ENCODE measurements around the gene ANKRD33B. TPM values are rescaled to one million over a fixed set of nuclear protein-coding genes. Genes with fewer than 3 reads are reported as not detected.
A peak's percentile ranks its signal among the peaks of the same experiment; 100 is the strongest.

ANKRD33B gene
- total and polyA plus RNA-seq, 7 experiments from 2014 or later, result 0.20 to 10.1 (median 0.75) TPM; not detected in 1

- no peaks in the 10 kb centered on the region for H3K9me3 ChIP-seq (ENCODE audit: control insufficient read depth in 2 of 3, low read length in 3 of 3)
- H3K36me3 ChIP-seq (ENCODE audit: control insufficient read depth in 2 of 3, insufficient read depth in 3 of 3, low read length in 3 of 3), result no peaks in the 10 kb centered on the region
- Mint-ChIP-seq H3K27ac (no peak overlapping the region), H3K9me3 (no peaks in the 10 kb centered on the region), H3K27me3 (peaks cover 0 to 69% (median 11%) of the 10 kb centered on the region in 5 donors), H3K36me3 (no peaks in the 10 kb centered on the region), H3K4me1 (peaks cover 0 to 24% (median 14%) of the 10 kb centered on the region in 7 donors), H3K4me3 (no peak overlapping the region)
- intact Hi-C loops (cut with micrococcal nuclease), result no loop called here
- DNase-seq (no peak), ATAC-seq (no peak)
- no peak overlapping the region for H3K27ac ChIP-seq (ENCODE audit: low read depth, low read length)
- H3K27me3 ChIP-seq (ENCODE audit: control insufficient read depth in 2 of 2, insufficient read depth in 2 of 2, low read length in 2 of 2), result no peaks in the 10 kb centered on the region
- H3K4me1 ChIP-seq (ENCODE audit: control insufficient read depth in 2 of 2, insufficient read depth in 2 of 2, low read length in 2 of 2), result no peaks in the 10 kb centered on the region
- POLR2A ChIA-PET, result no interaction called here
- no peak overlapping the region for H3K4me3 ChIP-seq (ENCODE audit: low read length)
- CTCF ChIA-PET, result interaction anchor here (0.6 kb wide), 1 partner anchor 290 kb away, joined by 3 read pairs; no protein-coding TSS in a partner anchor
These were observed 7.5 kb upstream of the ANKRD33B start for GRCh38 chr5:10556289-10556807.

DNA sequence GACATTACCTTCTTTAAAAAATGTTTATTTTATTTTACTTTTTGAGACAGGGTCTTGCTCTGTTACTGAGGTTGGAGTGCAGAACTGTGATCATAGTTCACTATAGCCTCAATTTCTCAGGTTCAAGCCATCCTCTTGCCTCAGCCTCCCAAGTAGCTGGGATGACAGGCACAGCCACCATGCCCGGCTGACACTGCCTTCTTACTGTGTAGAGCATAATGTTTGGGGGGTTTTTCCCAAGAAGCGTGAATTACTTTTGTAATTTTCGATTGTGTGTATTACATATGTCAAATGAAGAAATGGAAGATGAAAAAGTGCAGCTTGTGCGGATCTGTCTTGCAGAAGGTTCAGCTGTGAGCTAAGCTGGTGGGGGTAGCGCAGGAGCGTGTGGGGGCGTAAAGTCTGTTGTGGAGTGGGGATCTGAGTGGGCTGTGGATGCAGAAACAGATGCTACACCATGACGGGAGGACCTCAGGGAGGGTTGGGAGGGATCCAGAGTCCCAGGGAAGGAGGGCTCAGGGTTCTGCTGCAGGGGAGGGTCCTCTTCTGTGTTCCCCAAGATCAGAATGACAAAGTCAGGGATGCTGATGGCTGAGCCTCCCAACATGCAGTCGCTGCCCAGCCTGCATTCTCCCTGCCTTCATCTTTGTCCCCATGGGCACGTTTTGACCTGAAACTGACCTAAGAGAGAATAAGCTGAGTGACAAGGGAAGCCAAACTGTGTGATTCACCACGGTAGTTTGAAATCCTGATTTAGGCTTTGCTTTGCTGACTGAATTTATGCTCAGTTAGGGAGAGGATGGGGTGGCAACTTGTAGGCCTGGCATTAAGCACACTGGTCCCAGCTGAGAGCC, 6.8 kb upstream of the ANKRD33B start:
- H3K27me3 ChIP-seq (ENCODE audit: control insufficient read depth in 2 of 2, insufficient read depth in 2 of 2, low read length in 2 of 2), result no peaks in the 10 kb centered on the region
- POLR2A ChIA-PET, result no interaction called here
- intact Hi-C loops (cut with micrococcal nuclease), result no loop called here
- no peak for DNase-seq
- H3K4me1 ChIP-seq (ENCODE audit: control insufficient read depth in 2 of 2, insufficient read depth in 2 of 2, low read length in 2 of 2), result no peaks in the 10 kb centered on the region
- H3K4me3 ChIP-seq (ENCODE audit: low read length), result no peak overlapping the region
- Mint-ChIP-seq H3K9me3 (no peaks in the 10 kb centered on the region), H3K4me1 (peaks cover 0 to 23% (median 17%) of the 10 kb centered on the region in 7 donors), H3K27me3 (peaks cover 0 to 72% (median 11%) of the 10 kb centered on the region in 5 donors), H3K36me3 (no peaks in the 10 kb centered on the region), H3K27ac (no peak overlapping the region), H3K4me3 (no peak overlapping the region)
- CTCF ChIA-PET, result no interaction called here
- ATAC-seq, result no peak
- no peak overlapping the region for H3K27ac ChIP-seq (ENCODE audit: low read depth, low read length)
- no peaks in the 10 kb centered on the region for H3K36me3 ChIP-seq (ENCODE audit: control insufficient read depth in 2 of 3, insufficient read depth in 3 of 3, low read length in 3 of 3)
- no peaks in the 10 kb centered on the region for H3K9me3 ChIP-seq (ENCODE audit: control insufficient read depth in 2 of 3, low read length in 3 of 3)

DNA sequence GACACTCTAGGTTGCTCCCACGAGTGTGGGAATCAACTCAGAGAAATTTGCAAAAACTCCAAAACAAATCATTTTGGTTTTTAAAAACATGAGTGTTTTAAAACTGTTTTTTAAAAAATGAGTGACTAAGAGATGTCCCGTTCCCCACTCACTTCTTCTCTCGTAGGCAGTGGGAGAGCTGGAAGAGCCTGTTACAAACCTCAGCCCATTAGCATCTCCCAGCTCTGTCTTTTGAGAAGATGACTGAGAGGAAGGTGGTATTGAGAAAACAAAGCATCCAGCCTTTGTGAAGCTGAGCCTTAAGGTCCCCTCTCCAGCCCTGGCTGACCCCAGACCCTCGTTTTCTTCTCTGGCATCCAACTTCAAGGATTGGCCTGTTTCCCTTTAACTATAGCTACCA, 4.7 kb upstream of the ANKRD33B start:
- Histone ChIP-seq H3K36me3 (ENCODE audit: control insufficient read depth in 2 of 3, insufficient read depth in 3 of 3, low read length in 3 of 3) (no peaks in the 10 kb centered on the region), H3K4me1 (ENCODE audit: control insufficient read depth in 2 of 2, insufficient read depth in 2 of 2, low read length in 2 of 2) (peaks cover 0 to 5% of the 10 kb centered on the region in 2 donors), H3K27me3 (ENCODE audit: control insufficient read depth in 2 of 2, insufficient read depth in 2 of 2, low read length in 2 of 2) (no peaks in the 10 kb centered on the region), H3K27ac (ENCODE audit: low read depth, low read length) (no peak overlapping the region), H3K4me3 (ENCODE audit: low read length) (no peak overlapping the region), H3K9me3 (ENCODE audit: control insufficient read depth in 2 of 3, low read length in 3 of 3) (no peaks in the 10 kb centered on the region)
- POLR2A ChIA-PET, result no interaction called here
- H3K9me3 Mint-ChIP-seq, result no peaks in the 10 kb centered on the region
- H3K27ac Mint-ChIP-seq, result no peak overlapping the region
- no peak for ATAC-seq
- DNase-seq, result no peak
- CTCF ChIA-PET, result no interaction called here
- H3K36me3 Mint-ChIP-seq, result no peaks in the 10 kb centered on the region
- peaks cover 0 to 10% (median 6%) of the 10 kb centered on the region in 7 donors for H3K4me1 Mint-ChIP-seq
- peaks cover 0 to 68% (median 11%) of the 10 kb centered on the region in 5 donors for H3K27me3 Mint-ChIP-seq
- intact Hi-C loops (cut with micrococcal nuclease), result no loop called here
- no peak overlapping the region for H3K4me3 Mint-ChIP-seq

DNA sequence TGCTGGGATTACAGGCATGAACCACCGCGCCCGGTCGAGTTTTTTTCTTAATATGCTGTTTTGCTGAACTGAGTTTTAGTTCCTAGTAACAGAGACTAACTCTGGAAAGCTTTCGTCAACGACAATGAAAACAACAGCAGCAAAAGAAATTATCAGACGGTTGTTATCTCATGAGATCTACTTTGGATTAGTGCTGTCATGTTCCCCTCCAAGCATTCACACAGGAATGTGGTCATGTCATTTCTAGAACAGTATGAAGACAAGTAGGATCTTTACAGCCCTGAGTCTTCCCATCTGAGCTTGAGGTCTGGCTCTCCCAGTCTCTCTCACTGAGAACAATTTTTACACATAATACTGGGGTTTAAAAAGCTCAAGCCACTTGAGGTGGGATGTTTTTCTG, 4.0 kb upstream of the ANKRD33B start:
- Histone ChIP-seq H3K27ac (ENCODE audit: low read depth, low read length) (no peak overlapping the region), H3K36me3 (ENCODE audit: control insufficient read depth in 2 of 3, insufficient read depth in 3 of 3, low read length in 3 of 3) (no peaks in the 10 kb centered on the region), H3K4me1 (ENCODE audit: control insufficient read depth in 2 of 2, insufficient read depth in 2 of 2, low read length in 2 of 2) (peaks cover 0 to 5% of the 10 kb centered on the region in 2 donors), H3K27me3 (ENCODE audit: control insufficient read depth in 2 of 2, insufficient read depth in 2 of 2, low read length in 2 of 2) (no peaks in the 10 kb centered on the region), H3K4me3 (ENCODE audit: low read length) (no peak overlapping the region), H3K9me3 (ENCODE audit: control insufficient read depth in 2 of 3, low read length in 3 of 3) (no peaks in the 10 kb centered on the region)
- ATAC-seq (no peak), DNase-seq (no peak)
- POLR2A ChIA-PET, result interaction anchor here (0.6 kb wide), 1 partner anchor 255 kb away, joined by 3 read pairs; no protein-coding TSS in a partner anchor
- Mint-ChIP-seq H3K36me3 (no peaks in the 10 kb centered on the region), H3K9me3 (no peaks in the 10 kb centered on the region), H3K4me1 (peaks cover 0 to 10% (median 6%) of the 10 kb centered on the region in 7 donors), H3K27me3 (peaks cover 0 to 64% (median 8%) of the 10 kb centered on the region in 5 donors), H3K4me3 (no peak overlapping the region), H3K27ac (no peak overlapping the region)
- CTCF ChIA-PET, result no interaction called here
- intact Hi-C loops (cut with micrococcal nuclease), result loop anchor here (5.0 to 10.0 kb wide), 5 partner anchors 37 to 1015 kb away; partner anchors contain the start of genes MARCHF6 (in 1 of the 2), ROPN1L (in 1 of the 2) and SEMA5A (in 1 of the 2)

- ATAC-seq, result no peak
- Mint-ChIP-seq H3K4me1 (peaks cover 6 to 26% (median 16%) of the 10 kb centered on the region in 7 donors), H3K4me3 (peak overlapping the region; percentile 37 to 95 (median 63)), H3K27ac (no peak overlapping the region), H3K36me3 (no peaks in the 10 kb centered on the region), H3K9me3 (no peaks in the 10 kb centered on the region), H3K27me3 (peaks cover 0 to 45% (median 0%) of the 10 kb centered on the region in 5 donors)
- Histone ChIP-seq H3K27ac (ENCODE audit: low read depth, low read length) (no peak overlapping the region), H3K9me3 (ENCODE audit: control insufficient read depth in 2 of 3, low read length in 3 of 3) (no peaks in the 10 kb centered on the region), H3K4me3 (ENCODE audit: low read length) (no peak overlapping the region), H3K4me1 (ENCODE audit: control insufficient read depth in 2 of 2, insufficient read depth in 2 of 2, low read length in 2 of 2) (peaks cover 0 to 13% of the 10 kb centered on the region in 2 donors), H3K27me3 (ENCODE audit: control insufficient read depth in 2 of 2, insufficient read depth in 2 of 2, low read length in 2 of 2) (no peaks in the 10 kb centered on the region), H3K36me3 (ENCODE audit: control insufficient read depth in 2 of 3, insufficient read depth in 3 of 3, low read length in 3 of 3) (no peaks in the 10 kb centered on the region)
- CTCF ChIA-PET, result no interaction called here
- intact Hi-C loops (cut with micrococcal nuclease), result loop anchor here (5.0 to 10.0 kb wide), 5 partner anchors 35 to 1018 kb away; partner anchors contain the start of genes MARCHF6 (in 1 of the 2), ROPN1L (in 1 of the 2) and SEMA5A (in 1 of the 2)
- POLR2A ChIA-PET, result no interaction called here
- no peak for DNase-seq
These were observed 1.4 kb upstream of the ANKRD33B start for GRCh38 chr5:10562201-10563109.

All from naive thymus-derived CD4-positive, alpha-beta T cell (primary cell).